Stimulated activated CD4-positive, alpha-beta T cell treated with anti-CD3 and anti-CD28 coated beads, Interleukin-4, amount 100 ng/mL, for 1 hour (primary cell): ENCODE data around the gene CFI.
A peak's percentile ranks its signal among the peaks of the same experiment; 100 is the strongest.

ENCODE experiments used
- DNase-seq: peaks from one replicate; pipeline ENCODE4 v3.0.0-alpha.2; 2020

Gene CFI

GRCh38 chr4:109801895-109802319 lies at the start of gene CFI:
Gene CFI, minus strand, starts transcription at chr4:109801999. Its CDS starts 28 bp downstream, at chr4:109801971.
- no peak for DNase-seq

- DNase-seq: no peak
Observed at GRCh38 chr4:109850601-109851000, 48.8 kb upstream of the CFI start.

DNA sequence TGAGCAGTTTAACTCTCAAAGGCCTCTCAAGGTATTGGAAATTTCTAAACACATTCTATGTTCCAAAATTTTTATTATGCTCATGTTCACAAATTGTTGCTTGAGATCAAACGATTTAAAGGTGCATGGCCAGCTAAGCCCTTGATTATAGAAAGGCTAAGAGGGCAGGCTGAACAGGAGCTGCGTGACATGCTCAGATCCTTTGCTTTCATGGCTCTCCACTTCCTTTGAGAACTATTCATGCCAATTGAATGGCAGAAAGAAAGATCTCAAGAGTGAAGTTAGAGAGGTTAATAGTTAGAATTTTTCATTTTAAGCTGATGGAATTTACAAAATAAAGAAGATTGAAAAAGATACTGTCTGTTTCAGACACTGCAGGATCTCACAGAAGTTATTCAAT lies 46.7 kb upstream of the CFI start:
- no peak for DNase-seq

GRCh38 chr4:109847896-109848442 lies 46.2 kb upstream of the CFI start, which contains the start of gene LRIT3:
Gene LRIT3, plus strand, starts transcription at chr4:109848107. Its CDS starts 95 bp downstream, at chr4:109848202.
- DNase-seq: no peak

DNA sequence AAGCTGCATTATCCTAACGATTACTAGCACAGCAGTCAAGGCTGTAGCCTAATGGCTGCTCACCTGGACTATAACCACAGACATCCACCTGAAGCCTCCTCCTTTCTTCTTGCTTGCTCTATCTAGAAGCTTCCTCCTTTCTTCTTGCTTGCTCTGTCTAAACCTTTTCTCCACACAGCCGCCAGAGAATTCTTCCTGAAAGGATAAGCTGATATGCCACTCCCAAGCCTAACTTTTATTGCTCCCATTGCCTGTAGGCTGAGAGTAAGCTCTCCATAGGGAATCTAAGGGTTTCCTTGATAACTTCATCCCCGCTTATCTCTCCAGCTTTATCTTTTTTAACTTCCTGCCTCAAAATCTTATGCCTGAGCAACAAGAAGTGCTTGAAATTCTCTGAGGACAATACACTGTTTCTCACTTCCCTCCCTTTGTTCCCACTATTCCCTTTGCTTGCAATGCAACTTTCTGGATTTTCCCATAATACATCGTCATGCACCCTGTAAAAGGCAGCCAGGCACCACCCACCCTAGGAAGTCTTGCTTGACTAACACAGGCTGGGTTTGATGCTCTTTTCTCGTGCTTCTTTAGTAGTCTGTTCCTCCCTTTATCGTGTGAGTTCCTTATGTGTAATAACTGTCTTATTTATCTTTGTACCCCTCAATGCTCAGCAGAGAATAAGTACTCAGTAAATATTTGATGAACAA lies 44.7 kb upstream of the CFI start:
- DNase-seq: no peak

DNA sequence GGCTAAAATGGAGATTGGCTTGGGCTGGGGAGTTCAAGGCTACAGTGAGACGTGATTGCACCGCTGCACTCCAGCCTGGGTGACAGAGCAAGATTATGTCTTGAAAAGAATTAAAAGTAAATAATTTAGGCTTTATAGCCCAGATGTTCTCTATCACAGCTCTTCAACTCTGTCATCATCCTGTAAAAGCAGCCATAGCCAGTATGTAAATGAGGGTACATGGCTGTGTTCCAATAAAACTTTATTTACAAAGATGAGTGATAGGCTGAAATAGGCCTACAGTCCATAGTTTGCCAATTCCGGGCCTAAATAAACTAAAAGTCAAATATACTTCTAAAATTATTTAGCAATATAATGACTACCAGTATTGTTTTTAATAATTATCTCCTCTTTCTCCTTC lies 35.2 kb upstream of the CFI start:
- no peak for DNase-seq

- no peak for DNase-seq
Observed at GRCh38 chr4:109833756-109834155, 32.0 kb upstream of the CFI start.

DNA sequence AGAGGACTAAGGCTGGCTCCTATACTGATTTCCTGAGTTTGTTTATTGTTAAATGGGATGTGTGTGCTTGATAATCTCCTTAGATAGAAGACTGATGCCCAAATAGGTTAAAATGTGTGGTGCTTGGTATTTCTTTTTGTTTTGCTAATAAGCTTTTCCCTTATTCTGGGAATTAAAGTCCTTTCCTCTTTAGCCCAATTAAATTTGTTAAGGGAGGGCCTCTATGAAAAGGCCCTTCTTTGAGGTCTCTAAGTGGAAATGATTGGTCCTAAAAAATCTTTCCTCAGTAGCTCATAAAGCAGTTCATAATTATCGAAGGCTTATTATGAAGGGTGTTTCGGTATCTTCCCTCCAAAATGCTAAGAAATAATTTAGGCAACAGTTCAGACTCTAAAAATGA lies 25.9 kb upstream of the CFI start, which contains the start of gene RRH:
Gene RRH, plus strand, starts transcription at position 301 of the 400 bp plus-strand sequence. Its CDS starts 56 bp downstream, at position 357.
- no peak for DNase-seq

GRCh38 chr4:109826719-109827118 lies 24.9 kb upstream of the CFI start:
- no peak for DNase-seq

DNA sequence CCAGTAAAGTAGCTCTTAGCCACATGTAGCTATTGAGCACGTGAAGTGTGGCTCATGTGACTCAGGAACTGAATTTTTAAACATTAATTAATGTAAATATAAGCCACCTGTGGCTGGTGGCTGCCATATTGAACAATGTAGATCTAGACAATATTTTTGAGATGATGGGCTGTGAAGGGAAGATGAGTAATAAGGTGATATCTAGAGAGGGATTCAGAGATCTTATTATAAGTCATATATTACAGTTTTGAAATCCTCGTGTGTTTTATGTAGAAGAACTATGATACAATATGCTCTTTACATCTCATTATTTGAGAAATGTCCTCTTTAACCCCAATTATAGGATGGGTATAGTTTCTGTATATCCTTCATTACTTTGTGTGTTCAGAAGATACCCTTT lies 19.4 kb upstream of the CFI start:
- no peak for DNase-seq

GRCh38 chr4:109820563-109820962 lies 18.8 kb upstream of the CFI start:
- no peak for DNase-seq

GRCh38 chr4:109818268-109818667 lies 16.5 kb upstream of the CFI start:
- DNase-seq: no peak

DNA sequence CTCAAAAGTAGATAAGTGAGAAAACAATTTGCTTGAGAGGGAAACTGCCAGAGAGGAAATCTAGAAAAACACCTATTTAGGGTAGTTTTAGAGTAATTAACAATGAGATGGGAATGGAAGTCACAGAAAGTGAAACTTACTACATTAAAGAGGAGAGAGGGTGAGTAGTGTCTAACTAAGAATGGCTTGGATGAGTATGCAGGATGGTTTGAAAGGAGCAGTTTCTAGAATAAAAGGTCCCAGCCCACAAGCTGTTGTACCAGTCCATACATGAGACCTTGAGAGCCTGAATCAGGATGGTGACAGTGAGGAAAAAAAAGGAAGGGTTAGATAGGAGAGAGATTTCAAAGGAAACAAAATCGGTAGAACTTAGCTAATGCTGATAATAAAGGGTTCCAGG lies 15.1 kb upstream of the CFI start:
- DNase-seq: no peak

GRCh38 chr4:109816082-109816442 lies 14.3 kb upstream of the CFI start:
- peak; percentile 52 for DNase-seq

DNA sequence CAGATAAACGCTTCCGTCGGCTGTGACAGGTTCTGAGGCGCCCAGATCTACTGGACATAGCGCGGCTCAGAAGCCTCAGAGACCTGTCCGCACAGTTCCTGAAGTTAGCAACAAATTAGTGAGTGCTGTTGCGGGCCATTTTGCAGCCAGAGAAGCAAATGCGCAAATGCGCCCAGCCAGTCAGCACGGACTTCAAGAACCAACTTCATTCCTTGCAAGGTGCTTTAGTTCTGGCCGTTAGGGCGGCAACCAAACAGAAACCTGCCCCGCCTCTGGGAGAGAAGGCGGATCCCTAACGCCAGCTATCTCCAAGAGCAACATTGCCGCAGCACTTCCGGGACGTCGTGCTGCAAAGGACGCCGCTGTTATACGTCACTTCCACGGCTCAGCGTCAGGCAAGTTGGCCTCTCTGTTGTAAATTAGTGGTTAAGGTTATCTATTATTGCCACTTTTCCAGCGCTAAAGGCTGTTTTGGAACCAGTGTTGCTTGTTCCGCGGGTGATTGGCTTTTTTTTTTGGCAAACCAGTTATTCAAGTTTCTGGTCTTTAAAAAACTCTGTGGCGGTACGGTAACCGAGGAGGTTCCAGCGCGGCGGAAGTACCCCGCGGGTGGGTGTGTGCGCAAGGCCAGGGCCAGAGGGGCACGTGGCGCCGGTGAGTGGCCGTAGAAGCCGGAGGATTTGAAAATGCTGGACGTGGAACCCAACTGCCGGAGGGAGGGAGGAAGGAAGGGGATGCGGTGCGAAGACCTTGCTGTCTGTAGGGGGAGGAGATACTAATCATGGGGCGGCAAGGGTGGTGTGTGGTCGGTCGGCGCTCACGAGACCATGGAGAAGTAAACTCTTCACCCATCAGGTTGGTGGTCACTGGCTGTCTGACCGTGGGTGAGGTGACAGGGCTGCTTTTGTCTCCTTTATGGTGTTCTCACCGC lies 13.6 kb upstream of the CFI start, which contains the start of gene GAR1:
Gene GAR1, plus strand, starts transcription at position 612 of the 931 bp plus-strand sequence. CDS start 403 bp downstream, outside the sequence.
- DNase-seq: peak; percentile 83

- no peak for DNase-seq
Observed at GRCh38 chr4:109811707-109812106, 9.9 kb upstream of the CFI start.

GRCh38 chr4:109810552-109811387 lies 9.0 kb upstream of the CFI start:
- DNase-seq: no peak

DNA sequence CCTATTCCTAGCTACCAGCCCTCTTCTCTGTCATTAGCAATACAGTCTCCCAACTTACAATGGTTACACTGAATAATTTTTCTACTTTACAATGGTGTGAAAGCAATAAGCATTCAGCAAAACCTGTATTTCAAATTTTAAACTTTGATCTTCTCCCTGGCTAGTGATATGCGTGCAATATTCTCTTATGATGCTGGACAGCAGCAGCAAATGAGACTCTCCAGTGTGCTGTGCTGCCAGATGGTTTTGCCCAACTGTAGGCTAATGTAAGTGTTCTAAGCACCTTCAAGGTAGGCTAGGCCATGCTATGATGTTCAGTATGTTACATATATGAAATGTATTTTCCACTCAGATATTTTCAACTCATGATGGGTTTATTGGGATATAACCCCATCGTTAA lies 7.9 kb upstream of the CFI start:
- no peak for DNase-seq

GRCh38 chr4:109803924-109804571 lies 2.2 kb upstream of the CFI start:
- no peak for DNase-seq

DNA sequence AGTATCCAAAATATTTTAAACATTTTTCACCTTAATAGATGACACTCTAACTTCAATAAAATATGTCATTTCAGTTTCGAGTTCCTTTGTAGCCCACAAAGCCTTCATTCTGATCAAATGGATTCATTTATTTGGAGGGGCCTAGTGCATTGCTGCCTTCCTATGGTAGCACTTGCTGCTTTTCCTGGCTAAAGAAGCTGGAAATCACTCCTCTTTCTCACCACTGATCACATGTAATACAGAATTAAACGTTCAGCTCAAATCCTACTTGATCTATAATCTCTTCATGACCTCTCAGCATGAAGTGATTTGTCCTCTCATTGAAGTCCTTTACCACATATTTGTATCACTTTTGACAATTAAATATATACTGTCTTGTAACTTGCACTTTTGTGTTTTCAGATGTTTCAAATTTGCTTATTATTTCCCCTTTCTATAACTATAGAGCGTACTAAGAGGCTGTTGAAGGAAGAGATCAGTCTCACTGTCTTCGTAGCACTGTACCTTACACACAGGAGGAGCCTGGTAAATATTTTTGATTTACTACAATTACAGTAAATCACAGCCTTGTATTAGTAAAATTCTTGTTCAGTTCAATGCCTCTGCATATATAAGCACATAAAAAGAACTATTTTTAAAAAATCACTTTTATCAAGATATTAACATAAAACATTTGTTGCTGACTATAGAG lies 555 bp downstream of the CFI start:
- no peak for DNase-seq

DNA sequence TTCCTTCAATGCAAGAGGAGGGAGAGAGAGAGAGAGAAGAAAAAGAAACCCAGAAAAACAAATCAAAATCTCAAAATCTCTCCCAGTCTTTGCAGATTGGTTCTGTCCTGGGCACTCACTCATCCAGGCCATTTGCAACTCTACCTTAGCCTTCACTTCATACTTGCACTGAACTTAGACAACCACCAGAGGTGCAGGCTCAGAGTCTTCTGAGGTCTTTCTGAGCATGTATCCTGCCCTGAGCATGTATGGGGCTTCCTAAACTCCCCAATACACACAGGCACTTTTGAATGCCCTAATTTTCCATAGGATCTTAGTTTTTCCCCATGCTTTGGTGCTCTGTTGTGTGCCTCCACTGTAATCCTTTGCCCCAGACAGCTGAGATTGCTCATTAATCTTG lies 2.9 kb downstream of the CFI start:
- no peak for DNase-seq
